GM23248 (cell line): ENCODE data around the gene SIRPD. TPM values are rescaled to one million over a fixed set of nuclear protein-coding genes. Genes with fewer than 3 reads are reported as not detected.

Experiments
- DNase-seq: peaks from one replicate; pipeline ENCODE4 v3.0.0-alpha.2; 2015
- H2AFZ ChIP-seq: fragments of 200-600 bp; sonication (generic); 2 replicates; pipeline ENCODE4 v1.6.1; 2016; ENCODE audit warnings: antibody characterized with exemption
- H3F3A ChIP-seq: fragments of 200-600 bp; sonication (generic); 2 replicates; pipeline ENCODE4 v1.6.1; 2016; ENCODE audit warnings: mild to moderate bottlenecking, antibody characterized with exemption, mixed run types; ENCODE audit not compliant: insufficient read depth
- H3K27ac ChIP-seq: fragments of 200-600 bp; sonication (generic); 2 replicates; pipeline ENCODE4 v1.5.1; 2016; ENCODE audit warnings: mild to moderate bottlenecking
- H3K27me3 ChIP-seq: fragments of 200-600 bp; sonication (generic); replicated peaks from 2 replicates; pipeline ENCODE4 v1.6.1; 2016; ENCODE audit warnings: mild to moderate bottlenecking; ENCODE audit not compliant: insufficient read depth
- H3K36me3 ChIP-seq: fragments of 200-600 bp; sonication (generic); 2 replicates; pipeline ENCODE4 v1.6.1; 2016; ENCODE audit warnings: low read depth, mild to moderate bottlenecking
- H3K4me1 ChIP-seq: fragments of 200-600 bp; sonication (generic); 2 replicates; pipeline ENCODE4 v1.6.1; 2016; ENCODE audit warnings: mild to moderate bottlenecking; ENCODE audit not compliant: insufficient read depth
- H3K4me2 ChIP-seq: fragments of 200-600 bp; sonication (generic); one replicate; pipeline ENCODE4 v1.6.1; 2016; ENCODE audit warnings: mild to moderate bottlenecking; ENCODE audit not compliant: unreplicated experiment
- H3K4me3 ChIP-seq: fragments of 200-600 bp; sonication (generic); 2 replicates; pipeline ENCODE4 v1.5.1; 2016; ENCODE audit warnings: mild to moderate bottlenecking
- H3K79me2 ChIP-seq: fragments of 200-600 bp; sonication (generic); 2 replicates; pipeline ENCODE4 v1.6.1; 2016; ENCODE audit warnings: mild to moderate bottlenecking; ENCODE audit not compliant: insufficient read depth
- H3K9ac ChIP-seq: fragments of 200-600 bp; sonication (generic); 2 replicates; pipeline ENCODE4 v1.6.1; 2016; ENCODE audit warnings: mild to moderate bottlenecking
- H3K9me2 ChIP-seq: fragments of 200-600 bp; sonication (generic); 2 replicates; pipeline ENCODE4 v1.6.1; 2016; ENCODE audit warnings: mixed run types, mild to moderate bottlenecking, moderate library complexity; ENCODE audit not compliant: insufficient read depth
- H3K9me3 ChIP-seq: fragments of 200-600 bp; sonication (generic); one replicate; pipeline ENCODE4 v1.6.1; 2017; ENCODE audit warnings: low read depth
- H4K20me1 ChIP-seq: fragments of 200-600 bp; sonication (generic); 2 replicates; pipeline ENCODE4 v1.6.0; 2016; ENCODE audit not compliant: insufficient read depth
- EZH2 ChIP-seq: fragments of 200-600 bp; sonication (generic); IDR thresholded peaks from 2 replicates; pipeline ENCODE4 v1.6.1; 2018; ENCODE audit warnings: antibody characterized with exemption, mild to moderate bottlenecking; ENCODE audit not compliant: insufficient read depth, poor library complexity, severe bottlenecking
- EZH2phosphoT487 ChIP-seq: fragments of 200-600 bp; sonication (generic); IDR thresholded peaks from 2 replicates; pipeline ENCODE4 v1.6.1; 2018; ENCODE audit warnings: antibody characterized with exemption, moderate library complexity, mild to moderate bottlenecking, low read depth; ENCODE audit not compliant: insufficient read depth
- WGBS, 2 experiments: methylation state at CpG; one replicate each; pipeline ENCODE4 v1.1.6; 2015 to 2017; ENCODE audit warnings: low lambda C conversion rate in 2 of 2, low coverage in 1 of 2; ENCODE audit errors: missing lambda C conversion rate in 2 of 2; 5-methylcytosine and 5-hydroxymethylcytosine counted together
- in situ Hi-C: fragments of 300-500 bp; cut with MboI; formaldehyde crosslinking; loops from 2 replicates; pipeline ENCODE4 v1.15.0; 2020
- polyA plus RNA-seq: library from polyadenylated mRNA; unstranded; fragments of >200 nt; fragmentation: Nextera tagmentation; extraction: Ambion mirVana; gene quantifications from 2 replicates; pipeline ENCODE4 v1.2.1, GENCODE V29; 2016
- total RNA-seq: library from RNA; depleted of rRNA; stranded (reverse); fragments of >200 nt; shearing (Covaris generic); gene quantifications from 2 replicates; pipeline ENCODE4 v1.2.3, GENCODE V29; 2014

SIRPD gene
- total and polyA plus RNA-seq, 2 experiments from 2014 or later, result not detected

DNA sequence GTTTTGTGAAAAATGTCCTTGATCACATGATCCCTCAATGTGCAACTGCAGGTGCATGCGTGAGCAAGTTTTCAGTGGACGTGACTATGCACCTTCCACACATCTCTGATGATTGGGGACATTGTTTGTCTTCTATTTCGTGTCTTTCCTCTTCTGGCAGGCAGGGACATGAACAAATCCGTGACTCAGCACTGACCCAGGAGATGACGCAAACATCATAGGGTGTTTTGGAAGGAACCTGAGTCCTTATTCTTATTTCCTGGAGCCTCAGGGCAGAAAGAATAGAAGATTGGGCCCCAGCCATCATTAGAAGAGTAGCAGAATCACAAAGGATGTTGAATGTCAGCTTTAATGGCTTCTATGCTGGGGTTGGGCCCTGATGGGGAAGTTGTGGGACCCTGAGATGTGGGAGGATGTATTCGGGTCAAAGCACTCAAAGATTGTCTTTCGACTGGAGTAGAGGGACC, 11.9 kb upstream of the SIRPD start:
- no peak overlapping the region for H3K4me3 ChIP-seq
- no peaks in the 10 kb centered on the region for H3K79me2 ChIP-seq
- peaks cover 23% of the 10 kb centered on the region for H3F3A ChIP-seq
- DNase-seq, result peak; percentile 73
- no peak overlapping the region for H2AFZ ChIP-seq
- H3K9ac ChIP-seq, result no peak overlapping the region
- H3K9me2 ChIP-seq, result no peaks in the 10 kb centered on the region
- WGBS, 2 experiments, result 58 to 59% methylated on average over 7 of the region's 7 CpGs
- peaks cover 21% of the 10 kb centered on the region for H3K4me1 ChIP-seq
- no peaks in the 10 kb centered on the region for H3K36me3 ChIP-seq
- in situ Hi-C loops, result no loop called here
- TF ChIP-seq EZH2phosphoT487 (no peak), EZH2 (no peak)
- H3K4me2 ChIP-seq, result no peak overlapping the region
- no peaks in the 10 kb centered on the region for H4K20me1 ChIP-seq
- no peaks in the 10 kb centered on the region for H3K27me3 ChIP-seq
- H3K9me3 ChIP-seq, result no peaks in the 10 kb centered on the region
- no peak overlapping the region for H3K27ac ChIP-seq

GRCh38 chr20:1568163-1568490, 10.6 kb upstream of the SIRPD start:
- H3K27me3 ChIP-seq, result no peaks in the 10 kb centered on the region
- H3K36me3 ChIP-seq, result no peaks in the 10 kb centered on the region
- H3K4me3 ChIP-seq, result no peak overlapping the region
- H3K4me2 ChIP-seq, result peak overlapping the region; percentile 70
- no peak for DNase-seq
- no peaks in the 10 kb centered on the region for H3K9me2 ChIP-seq
- H3K79me2 ChIP-seq, result no peaks in the 10 kb centered on the region
- no peak overlapping the region for H3K9ac ChIP-seq
- no peaks in the 10 kb centered on the region for H4K20me1 ChIP-seq
- TF ChIP-seq EZH2phosphoT487 (no peak), EZH2 (no peak)
- WGBS, 2 experiments, result 88 to 89% methylated on average over 1 of the region's 1 CpG
- H3K4me1 ChIP-seq, result peaks cover 21% of the 10 kb centered on the region
- in situ Hi-C loops, result no loop called here
- peak overlapping the region; percentile 73 for H3K27ac ChIP-seq
- peaks cover 23% of the 10 kb centered on the region for H3F3A ChIP-seq
- no peaks in the 10 kb centered on the region for H3K9me3 ChIP-seq
- H2AFZ ChIP-seq, result no peak overlapping the region

- Histone ChIP-seq H3K79me2 (no peaks in the 10 kb centered on the region), H4K20me1 (no peaks in the 10 kb centered on the region), H3K4me2 (peak overlapping the region; percentile 70), H3K9me3 (no peaks in the 10 kb centered on the region), H3K9me2 (no peaks in the 10 kb centered on the region), H3K4me1 (peaks cover 21% of the 10 kb centered on the region), H3F3A (peaks cover 23% of the 10 kb centered on the region), H3K36me3 (no peaks in the 10 kb centered on the region), H3K27me3 (no peaks in the 10 kb centered on the region), H2AFZ (no peak overlapping the region), H3K4me3 (peak overlapping the region; percentile 38; the same call in 1 of the 2 replicates), H3K27ac (peak overlapping the region; percentile 73), H3K9ac (no peak overlapping the region)
- in situ Hi-C loops, result no loop called here
- 43% methylated on average over 6 of the region's 6 CpGs for WGBS, 2 experiments
- peak; percentile 88 for DNase-seq
- no peak for TF ChIP-seq EZH2phosphoT487
- TF ChIP-seq EZH2, result no peak
Measured at GRCh38 chr20:1567392-1568162, 10.1 kb upstream of the SIRPD start.

GRCh38 chr20:1566701-1567100, 9.2 kb upstream of the SIRPD start:
- H3K9ac ChIP-seq, result no peak overlapping the region
- no peaks in the 10 kb centered on the region for H3K9me3 ChIP-seq
- no peaks in the 10 kb centered on the region for H3K36me3 ChIP-seq
- no peak for TF ChIP-seq EZH2
- no peak for TF ChIP-seq EZH2phosphoT487
- in situ Hi-C loops, result no loop called here
- H3K27ac ChIP-seq, result peak overlapping the region; percentile 73
- no peak overlapping the region for H3K4me3 ChIP-seq
- H3K79me2 ChIP-seq, result no peaks in the 10 kb centered on the region
- H3K4me2 ChIP-seq, result peak overlapping the region; percentile 70
- 41 to 45% methylated on average over 2 of the region's 2 CpGs for WGBS, 2 experiments
- DNase-seq, result peak; percentile 70
- peaks cover 23% of the 10 kb centered on the region for H3F3A ChIP-seq
- H3K9me2 ChIP-seq, result no peaks in the 10 kb centered on the region
- peaks cover 21% of the 10 kb centered on the region for H3K4me1 ChIP-seq
- no peaks in the 10 kb centered on the region for H3K27me3 ChIP-seq
- no peak overlapping the region for H2AFZ ChIP-seq
- no peaks in the 10 kb centered on the region for H4K20me1 ChIP-seq
